GM12878 (cell line): ENCODE measurements around the gene DUT. TPM values are rescaled to one million over a fixed set of nuclear protein-coding genes. Genes with fewer than 3 reads are reported as not detected.

Experiments
- BHLHE40 ChIP-seq, 2 experiments: fragments of 450-650 bp in 1 of 2; IDR thresholded peaks; 2 replicates each; pipeline ENCODE4 v1.6.1; 2011 to 2017; ENCODE audit warnings: low read depth in 2 of 2, borderline replicate concordance in 1 of 2, improper control_type of control experiment in 1 of 2, low read length in 1 of 2, mild to moderate bottlenecking in 1 of 2
- ESRRA ChIP-seq: IDR thresholded peaks from 2 replicates; pipeline ENCODE4 v1.6.1; 2012; ENCODE audit warnings: mild to moderate bottlenecking, low read length, improper control_type of control experiment
- EZH2 ChIP-seq: IDR thresholded peaks from 2 replicates; pipeline ENCODE4 v1.6.1; 2012; ENCODE audit warnings: low read depth, mild to moderate bottlenecking, control low read depth, inconsistent platforms, low read length, borderline replicate concordance; ENCODE audit not compliant: control insufficient read depth
- FOS ChIP-seq: IDR thresholded peaks from 3 replicates; pipeline ENCODE4 v1.6.1; 2011; ENCODE audit warnings: borderline replicate concordance; ENCODE audit not compliant: insufficient read length; ENCODE audit errors: extremely low read depth
- IKZF2 ChIP-seq, 2 experiments: fragments of 450-650 bp; IDR thresholded peaks; 2 replicates each; pipeline ENCODE4 v1.6.1; 2017; ENCODE audit warnings: mild to moderate bottlenecking in 2 of 2, moderate library complexity in 2 of 2
- KDM1A ChIP-seq: fragments of 200-600 bp; sonication (generic); IDR thresholded peaks from 2 replicates; pipeline ENCODE4 v1.6.1; 2016; ENCODE audit warnings: borderline replicate concordance
- NFYB ChIP-seq: IDR thresholded peaks from 2 replicates; pipeline ENCODE4 v1.6.1; 2011; ENCODE audit warnings: low read depth, mild to moderate bottlenecking, low read length, improper control_type of control experiment, moderate library complexity; ENCODE audit not compliant: insufficient read depth
- POLR2AphosphoS2 ChIP-seq: IDR thresholded peaks from 2 replicates; pipeline ENCODE4 v1.6.1; 2011; ENCODE audit warnings: low read depth, mild to moderate bottlenecking, low read length, improper control_type of control experiment, moderate library complexity
- TBL1XR1 ChIP-seq: IDR thresholded peaks from 2 replicates; pipeline ENCODE4 v1.6.1; 2012; ENCODE audit warnings: low read depth, low read length, improper control_type of control experiment
- TCF7 ChIP-seq: IDR thresholded peaks from 2 replicates; pipeline ENCODE4 v1.6.1; 2014; ENCODE audit warnings: antibody characterized with exemption, borderline replicate concordance
- ZNF207 ChIP-seq: fragments of 450-650 bp; IDR thresholded peaks from 2 replicates; pipeline ENCODE4 v1.6.1; 2014; ENCODE audit warnings: antibody characterized with exemption, mild to moderate bottlenecking, borderline replicate concordance
- polyA plus RNA-seq, 11 experiments: library from polyadenylated mRNA; depleted of rRNA in 4 of 11; unstranded in 6 of 11; stranded (reverse) in 5 of 11; fragments of >200 nt; fragmentation: Nextera tagmentation in 4 of 11; fragmentation: Illumina TruSeq in 1 of 11; extraction: Ambion mirVana in 4 of 11; extraction: Trizol in 1 of 11; gene quantifications; 1 replicate in 1 of 11; 2 replicates in 10 of 11; pipeline versions ENCODE4 v1.2.1 to v1.2.3, GENCODE V29; 2011 to 2016; ENCODE audit warnings: inconsistent platforms in 2 of 11, missing spikeins in 2 of 11, low read depth in 1 of 11
- total RNA-seq, 4 experiments: library from RNA; depleted of rRNA in 3 of 4; stranded (reverse); fragments of >200 nt in 3 of 4; fragmentation: Illumina TruSeq in 1 of 4; extraction: Trizol in 1 of 4; gene quantifications; 2 replicates each; pipeline versions ENCODE4 v1.2.1 to v1.2.3, GENCODE V29; 2013 to 2021
- TF ChIP-seq, protein P1 (sequence below): fragments of 450-650 bp; IDR thresholded peaks from 2 replicates; pipeline ENCODE4 v1.6.1; 2018; ENCODE audit warnings: borderline replicate concordance, mild to moderate bottlenecking; ENCODE audit not compliant: partially characterized antibody
- TF ChIP-seq, protein P2 (sequence below): fragments of 450-650 bp; IDR thresholded peaks from 2 replicates; pipeline ENCODE4 v1.6.1; 2017; ENCODE audit warnings: borderline replicate concordance
- TF ChIP-seq, protein P3 (sequence below): IDR thresholded peaks from 2 replicates; pipeline ENCODE4 v1.6.1; 2011; ENCODE audit warnings: mild to moderate bottlenecking, low read depth, low read length, moderate library complexity; ENCODE audit not compliant: insufficient replicate concordance

Gene DUT
- total and polyA plus RNA-seq, 10 of the 15 experiments (the other 5 are each of a cell fraction or from before 2014, with no cell fraction given) = 20.1 to 452 (median 149) TPM

DNA sequence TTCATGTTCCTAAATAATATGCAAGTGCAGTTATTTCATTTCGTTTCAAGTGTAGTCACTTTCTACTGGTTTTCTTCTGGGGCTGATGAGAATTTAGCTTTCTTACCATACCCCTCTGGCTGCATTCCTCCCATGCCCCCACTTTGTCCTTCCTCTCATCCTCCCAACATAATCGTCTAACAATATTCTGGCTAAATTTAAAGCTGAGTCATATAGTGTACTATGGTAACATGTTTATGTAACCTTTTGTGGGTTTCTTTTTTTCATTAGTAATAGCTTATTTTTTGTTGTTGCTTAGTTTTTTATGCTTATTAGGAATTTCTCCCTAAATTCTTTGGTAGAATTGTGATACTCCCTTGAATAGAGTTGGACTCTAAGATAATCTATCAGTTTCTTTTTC is 30.5 kb downstream of the DUT start (continued):
- TF ChIP-seq, protein P1, sequence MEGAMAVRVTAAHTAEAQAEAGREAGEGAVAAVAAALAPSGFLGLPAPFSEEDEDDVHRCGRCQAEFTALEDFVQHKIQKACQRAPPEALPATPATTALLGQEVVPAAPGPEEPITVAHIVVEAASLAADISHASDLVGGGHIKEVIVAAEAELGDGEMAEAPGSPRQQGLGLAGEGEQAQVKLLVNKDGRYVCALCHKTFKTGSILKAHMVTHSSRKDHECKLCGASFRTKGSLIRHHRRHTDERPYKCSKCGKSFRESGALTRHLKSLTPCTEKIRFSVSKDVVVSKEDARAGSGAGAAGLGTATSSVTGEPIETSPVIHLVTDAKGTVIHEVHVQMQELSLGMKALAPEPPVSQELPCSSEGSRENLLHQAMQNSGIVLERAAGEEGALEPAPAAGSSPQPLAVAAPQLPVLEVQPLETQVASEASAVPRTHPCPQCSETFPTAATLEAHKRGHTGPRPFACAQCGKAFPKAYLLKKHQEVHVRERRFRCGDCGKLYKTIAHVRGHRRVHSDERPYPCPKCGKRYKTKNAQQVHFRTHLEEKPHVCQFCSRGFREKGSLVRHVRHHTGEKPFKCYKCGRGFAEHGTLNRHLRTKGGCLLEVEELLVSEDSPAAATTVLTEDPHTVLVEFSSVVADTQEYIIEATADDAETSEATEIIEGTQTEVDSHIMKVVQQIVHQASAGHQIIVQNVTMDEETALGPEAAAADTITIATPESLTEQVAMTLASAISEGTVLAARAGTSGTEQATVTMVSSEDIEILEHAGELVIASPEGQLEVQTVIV = no peak
- no peak for TF ChIP-seq ESRRA
- TF ChIP-seq IKZF2 (IDR thresholded peaks at IDR 0.05) = no peak
- no peak for TF ChIP-seq TCF7
- TF ChIP-seq BHLHE40 (IDR thresholded peaks at IDR 0.05; ENCODE audit: borderline replicate concordance in 1 of 2, low read depth in 2 of 2, low read length in 1 of 2) = no peak
- TF ChIP-seq FOS = no peak
- no peak for TF ChIP-seq ZNF207
- TF ChIP-seq, protein P2, sequence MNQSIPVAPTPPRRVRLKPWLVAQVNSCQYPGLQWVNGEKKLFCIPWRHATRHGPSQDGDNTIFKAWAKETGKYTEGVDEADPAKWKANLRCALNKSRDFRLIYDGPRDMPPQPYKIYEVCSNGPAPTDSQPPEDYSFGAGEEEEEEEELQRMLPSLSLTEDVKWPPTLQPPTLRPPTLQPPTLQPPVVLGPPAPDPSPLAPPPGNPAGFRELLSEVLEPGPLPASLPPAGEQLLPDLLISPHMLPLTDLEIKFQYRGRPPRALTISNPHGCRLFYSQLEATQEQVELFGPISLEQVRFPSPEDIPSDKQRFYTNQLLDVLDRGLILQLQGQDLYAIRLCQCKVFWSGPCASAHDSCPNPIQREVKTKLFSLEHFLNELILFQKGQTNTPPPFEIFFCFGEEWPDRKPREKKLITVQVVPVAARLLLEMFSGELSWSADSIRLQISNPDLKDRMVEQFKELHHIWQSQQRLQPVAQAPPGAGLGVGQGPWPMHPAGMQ = no peak
- TF ChIP-seq TBL1XR1 = no peak
- no peak for TF ChIP-seq EZH2
- no peak for TF ChIP-seq POLR2AphosphoS2
- TF ChIP-seq NFYB = no peak
- TF ChIP-seq, protein P3, sequence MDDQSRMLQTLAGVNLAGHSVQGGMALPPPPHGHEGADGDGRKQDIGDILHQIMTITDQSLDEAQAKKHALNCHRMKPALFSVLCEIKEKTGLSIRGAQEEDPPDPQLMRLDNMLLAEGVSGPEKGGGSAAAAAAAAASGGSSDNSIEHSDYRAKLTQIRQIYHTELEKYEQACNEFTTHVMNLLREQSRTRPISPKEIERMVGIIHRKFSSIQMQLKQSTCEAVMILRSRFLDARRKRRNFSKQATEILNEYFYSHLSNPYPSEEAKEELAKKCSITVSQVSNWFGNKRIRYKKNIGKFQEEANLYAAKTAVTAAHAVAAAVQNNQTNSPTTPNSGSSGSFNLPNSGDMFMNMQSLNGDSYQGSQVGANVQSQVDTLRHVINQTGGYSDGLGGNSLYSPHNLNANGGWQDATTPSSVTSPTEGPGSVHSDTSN = no peak
- no peak for TF ChIP-seq KDM1A
